G401.6 (cell line): ENCODE results near the gene ANAPC15.

Source experiments
- FAIRE-seq: peaks from 2 replicates; lab custom pipeline; 2012; peaks lifted over from hg19 to GRCh38; lab: Jason Lieb, UNC

The ANAPC15 gene

DNA sequence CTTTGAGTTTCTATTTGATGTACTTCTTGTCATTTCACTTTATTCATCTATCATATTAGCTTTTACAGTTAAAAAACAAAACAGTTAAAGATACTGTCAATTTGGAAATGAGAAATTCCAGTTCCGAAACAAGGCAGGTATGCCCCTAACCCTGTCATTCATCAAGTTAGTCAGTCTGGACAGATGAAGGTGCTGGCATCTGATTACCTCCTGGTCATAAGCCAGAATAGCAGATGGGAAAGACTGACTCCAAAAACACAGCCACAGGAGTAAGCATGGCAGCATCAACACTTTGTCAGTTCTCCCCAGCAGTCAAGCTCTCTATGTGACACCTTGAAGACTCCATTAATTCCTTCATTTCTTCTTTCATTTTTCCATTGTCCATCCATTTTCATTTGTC is 27.5 kb downstream of the ANAPC15 start:
- FAIRE-seq: no peak

GRCh38 chr11:72084076-72084475 is 28.4 kb downstream of the ANAPC15 start:
- FAIRE-seq: no peak

- no peak for FAIRE-seq
Measured at GRCh38 chr11:72083414-72083813, 29.1 kb downstream of the ANAPC15 start.

GRCh38 chr11:72081821-72082453 is 30.6 kb downstream of the ANAPC15 start:
- no peak for FAIRE-seq

DNA sequence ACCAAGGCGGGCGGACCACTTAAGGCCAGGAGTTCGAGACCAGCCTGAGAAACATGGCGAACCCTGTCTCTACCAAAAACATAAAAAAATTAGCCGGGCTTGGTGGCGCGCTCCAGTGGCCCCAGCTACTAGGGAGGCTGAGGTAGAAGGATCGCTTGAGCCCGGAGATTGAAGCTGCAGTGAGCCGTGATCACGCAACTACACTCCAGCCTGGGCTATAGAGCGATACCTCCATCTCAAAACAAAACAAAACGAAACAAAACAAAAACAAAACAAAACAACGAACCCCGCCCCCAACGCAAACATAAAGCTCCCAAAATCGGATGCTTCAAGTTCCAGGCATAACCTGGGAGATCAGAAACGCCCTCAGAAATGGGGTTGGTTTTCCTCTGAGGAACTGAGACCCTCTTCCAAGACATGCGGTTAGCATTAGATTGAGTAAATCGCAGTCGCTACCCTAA is 31.3 kb downstream of the ANAPC15 start:
- no peak for FAIRE-seq

GRCh38 chr11:72080326-72081183 is 31.9 kb downstream of the ANAPC15 start, which contains the start of the genes LRRC51 and NUMA1:
LRRC51 (plus strand) TSS chr11:72080850; CDS start chr11:72089084, 8,234 bp downstream.
NUMA1 (minus strand) TSS chr11:72080542; CDS start chr11:72035943, 44,599 bp downstream.
- FAIRE-seq: peak; percentile 99

GRCh38 chr11:72079819-72080325 is 32.6 kb downstream of the ANAPC15 start:
- FAIRE-seq: no peak

- FAIRE-seq: no peak
Measured at GRCh38 chr11:72078477-72078876, 34.0 kb downstream of the ANAPC15 start.

DNA sequence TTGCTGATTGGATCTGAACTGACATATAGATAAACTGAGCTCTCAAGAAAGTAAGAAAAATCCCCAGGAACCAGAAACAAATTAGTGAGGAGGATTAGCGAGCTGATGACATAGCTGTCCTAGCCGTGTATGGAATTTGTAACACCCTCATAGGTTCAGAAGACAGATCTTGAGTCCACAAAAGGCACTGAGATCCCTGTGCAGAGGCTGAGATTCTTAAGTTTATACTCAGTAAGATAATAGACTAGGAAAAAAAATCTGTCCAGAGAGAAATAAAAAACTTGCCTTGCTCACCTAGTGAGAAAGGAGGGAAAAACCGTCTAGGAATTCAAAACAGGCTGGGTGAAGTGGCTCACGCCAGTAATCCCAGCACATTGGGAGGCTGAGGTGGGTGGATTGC is 36.7 kb downstream of the ANAPC15 start:
- no peak for FAIRE-seq

DNA sequence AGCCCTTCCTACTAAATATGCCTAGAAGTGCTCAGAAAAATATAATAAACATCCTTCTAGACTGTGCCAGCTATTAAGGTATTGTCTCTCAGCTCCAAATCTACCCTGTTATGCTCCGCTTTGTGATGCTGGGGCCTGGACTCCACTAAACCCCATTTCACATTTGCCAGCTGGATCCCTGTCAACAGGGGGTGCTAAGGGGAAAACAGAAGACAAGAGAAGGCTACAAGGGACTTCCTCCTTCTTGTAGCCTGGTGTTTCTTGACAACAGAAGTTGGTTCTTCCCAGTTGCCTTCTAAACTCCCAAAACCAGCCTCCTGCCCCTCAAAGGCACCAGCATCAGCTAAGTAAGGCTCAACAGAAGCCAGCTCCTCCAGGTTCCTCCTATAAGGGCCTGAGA is 37.4 kb downstream of the ANAPC15 start:
- no peak for FAIRE-seq

GRCh38 chr11:72072348-72072747 is 40.1 kb downstream of the ANAPC15 start:
- FAIRE-seq: no peak

DNA sequence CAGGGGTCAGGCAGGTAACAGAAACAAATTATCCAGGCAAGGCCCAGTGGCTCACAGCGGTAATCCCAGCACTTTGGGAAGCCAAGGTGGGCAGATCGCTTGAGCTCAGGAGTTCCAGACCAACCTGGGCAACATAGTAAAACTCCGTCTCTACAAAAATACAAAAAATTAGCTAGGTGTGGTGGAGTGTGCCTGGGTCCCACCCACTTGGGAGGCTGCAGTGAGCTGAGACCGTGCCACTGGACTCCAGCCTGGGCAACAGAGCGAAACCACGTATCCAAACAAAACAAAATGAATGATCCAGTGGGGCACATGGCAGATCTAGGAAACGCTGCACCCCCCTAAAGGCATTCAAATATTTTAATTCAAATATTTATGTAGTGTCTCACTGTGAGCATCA is 42.0 kb downstream of the ANAPC15 start:
- no peak for FAIRE-seq

GRCh38 chr11:72069787-72070251 is 42.7 kb downstream of the ANAPC15 start:
- no peak for FAIRE-seq

GRCh38 chr11:72069200-72069599 is 43.3 kb downstream of the ANAPC15 start:
- FAIRE-seq: no peak

- no peak for FAIRE-seq
Measured at GRCh38 chr11:72067676-72068075, 44.8 kb downstream of the ANAPC15 start.

DNA sequence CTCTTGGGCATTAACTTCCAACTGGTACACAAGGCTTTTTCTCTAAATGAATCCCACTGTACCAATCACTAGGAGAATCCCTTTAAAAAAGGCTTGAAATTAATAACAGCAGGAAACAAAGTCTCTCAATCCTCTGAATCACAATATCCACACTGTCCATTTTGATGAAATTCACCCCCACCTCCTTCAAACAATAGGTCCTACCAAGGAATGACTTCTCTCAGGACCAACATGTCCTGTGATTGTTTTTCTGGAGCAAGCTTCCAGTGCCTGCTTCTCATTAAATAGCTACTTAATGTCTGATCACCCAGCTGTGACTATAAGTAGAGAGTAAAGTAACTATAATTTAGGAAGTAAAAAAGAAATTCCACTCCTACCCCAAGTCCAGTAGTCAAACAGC is 45.2 kb downstream of the ANAPC15 start:
- FAIRE-seq: no peak

DNA sequence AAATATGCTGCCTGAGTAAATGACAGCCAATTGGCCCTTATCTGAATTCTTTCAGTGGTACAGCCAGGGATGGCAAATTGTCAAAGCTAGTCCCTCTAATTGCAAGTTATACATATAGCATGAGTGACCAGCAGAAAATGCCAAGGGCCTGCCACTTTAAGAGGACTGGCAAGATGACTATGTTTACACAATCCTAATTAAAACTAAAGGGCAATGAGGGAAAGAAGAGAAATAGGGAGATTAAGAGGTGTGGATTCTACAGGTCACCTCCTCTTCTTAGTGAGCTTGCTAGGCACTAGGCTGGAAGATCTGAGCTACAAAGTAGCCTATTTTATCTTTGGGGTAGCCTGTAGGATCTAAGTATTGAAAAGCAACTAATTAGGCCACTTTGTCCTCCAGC is 45.6 kb downstream of the ANAPC15 start:
- FAIRE-seq: no peak

DNA sequence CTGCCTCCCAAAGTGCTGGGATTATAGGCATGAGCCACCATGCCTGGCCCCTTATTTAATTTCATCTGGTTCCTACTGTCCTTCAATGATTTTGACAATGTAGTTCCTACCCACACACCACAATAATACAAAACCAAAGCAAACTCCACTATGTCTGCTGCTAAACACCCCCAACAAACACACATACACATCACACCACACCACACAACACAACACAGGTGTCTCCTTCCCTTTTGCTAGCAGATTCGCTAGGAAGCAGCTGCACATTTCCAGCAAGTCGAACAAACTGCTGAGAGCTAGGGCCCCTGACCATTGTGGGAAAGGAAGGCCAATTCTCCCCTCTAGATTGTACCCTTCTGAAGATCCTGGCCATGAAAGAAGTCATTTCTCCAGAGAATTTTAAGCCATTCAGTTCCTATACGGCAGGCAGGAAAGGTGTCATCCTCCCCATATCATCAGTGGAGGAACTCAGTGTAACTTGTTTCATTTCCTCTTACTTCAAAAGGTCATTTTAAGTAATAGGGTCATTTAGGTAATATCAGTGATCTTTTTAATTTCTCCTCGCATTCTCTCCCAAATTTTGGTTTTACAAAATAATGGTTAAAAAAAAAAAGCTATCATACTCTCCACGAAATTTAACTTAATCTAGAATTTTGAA is 50.6 kb downstream of the ANAPC15 start:
- no peak for FAIRE-seq
